ENCODE data around the gene HMX1. TPM values are rescaled to one million over a fixed set of nuclear protein-coding genes. Genes with fewer than 3 reads are reported as not detected.

Gene HMX1
- total and polyA plus RNA-seq, 2 donors (not counting 3 experiments of a cell fraction or from before 2014, with no cell fraction given): not detected

DNA sequence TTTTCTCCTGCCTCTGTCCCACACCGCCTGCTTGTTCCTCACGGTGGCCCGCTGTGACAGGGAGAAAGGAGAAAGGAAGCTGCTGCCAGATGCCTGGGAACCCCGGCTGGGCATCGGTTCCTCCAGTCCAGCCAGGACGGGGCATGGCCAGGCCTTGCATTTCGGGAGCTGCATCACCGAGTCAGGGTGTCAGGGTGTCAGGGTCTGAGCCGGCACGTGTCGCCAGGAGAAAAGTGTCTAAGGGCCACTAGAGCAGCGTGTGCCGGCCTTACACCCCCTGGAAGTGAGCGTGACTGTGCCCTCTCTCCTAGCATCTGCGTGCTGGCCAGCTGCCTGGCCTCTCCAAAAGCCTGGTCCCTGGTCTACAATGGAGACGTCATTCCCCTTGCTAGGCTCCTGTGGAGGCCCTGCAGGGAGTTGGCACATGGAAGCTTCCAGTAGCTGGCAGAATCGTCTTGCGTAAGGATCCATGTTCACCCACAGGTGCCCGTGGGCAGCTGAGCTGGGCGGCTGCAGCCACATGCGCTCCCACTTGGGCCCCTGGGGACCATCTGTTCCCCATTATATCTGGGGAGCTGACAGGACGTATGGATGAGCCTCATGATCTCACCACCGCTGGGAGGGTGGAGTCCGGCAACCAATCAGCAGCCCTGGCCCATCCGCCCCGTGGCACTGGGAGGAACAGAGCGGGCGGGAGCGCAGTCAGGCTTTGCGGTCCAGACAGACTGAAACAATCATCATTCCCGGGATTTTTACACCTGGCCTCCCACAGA lies 39.9 kb upstream of the HMX1 start:
- TF ChIP-seq MYC (IDR thresholded peaks at IDR 0.05; ENCODE audit: low read depth, low read length) (no peak), GATA2 (IDR thresholded peaks at IDR 0.05; ENCODE audit: insufficient read depth, insufficient read length, low read depth, low read length) (no peak), POLR2AphosphoS5 (IDR thresholded peaks at IDR 0.05; ENCODE audit: insufficient read depth, low read depth, low read length) (no peak), EZH2 (IDR thresholded peaks at IDR 0.05; ENCODE audit: borderline replicate concordance, low read depth, low read length, severe bottlenecking) (no peak), POLR2A (IDR thresholded peaks at IDR 0.05; ENCODE audit: low read depth, low read length) (no peak), MAX (IDR thresholded peaks at IDR 0.05; ENCODE audit: insufficient read depth, insufficient read length) (no peak), FOS (IDR thresholded peaks at IDR 0.05; ENCODE audit: borderline replicate concordance, insufficient read depth, low read length) (no peak), JUN (IDR thresholded peaks at IDR 0.05; ENCODE audit: borderline replicate concordance, insufficient read depth, insufficient read length, low read depth) (no peak)
- TF ChIP-seq, protein P1, sequence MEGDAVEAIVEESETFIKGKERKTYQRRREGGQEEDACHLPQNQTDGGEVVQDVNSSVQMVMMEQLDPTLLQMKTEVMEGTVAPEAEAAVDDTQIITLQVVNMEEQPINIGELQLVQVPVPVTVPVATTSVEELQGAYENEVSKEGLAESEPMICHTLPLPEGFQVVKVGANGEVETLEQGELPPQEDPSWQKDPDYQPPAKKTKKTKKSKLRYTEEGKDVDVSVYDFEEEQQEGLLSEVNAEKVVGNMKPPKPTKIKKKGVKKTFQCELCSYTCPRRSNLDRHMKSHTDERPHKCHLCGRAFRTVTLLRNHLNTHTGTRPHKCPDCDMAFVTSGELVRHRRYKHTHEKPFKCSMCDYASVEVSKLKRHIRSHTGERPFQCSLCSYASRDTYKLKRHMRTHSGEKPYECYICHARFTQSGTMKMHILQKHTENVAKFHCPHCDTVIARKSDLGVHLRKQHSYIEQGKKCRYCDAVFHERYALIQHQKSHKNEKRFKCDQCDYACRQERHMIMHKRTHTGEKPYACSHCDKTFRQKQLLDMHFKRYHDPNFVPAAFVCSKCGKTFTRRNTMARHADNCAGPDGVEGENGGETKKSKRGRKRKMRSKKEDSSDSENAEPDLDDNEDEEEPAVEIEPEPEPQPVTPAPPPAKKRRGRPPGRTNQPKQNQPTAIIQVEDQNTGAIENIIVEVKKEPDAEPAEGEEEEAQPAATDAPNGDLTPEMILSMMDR (IDR thresholded peaks at IDR 0.05; ENCODE audit: extremely low read depth in 1 of 2, insufficient read depth in 1 of 2, low read depth in 1 of 2, low read length in 2 of 2): no peak
- Histone ChIP-seq H2AFZ (ENCODE audit: low read depth, low read length) (no peak overlapping the region), H3K27me3 (ENCODE audit: control insufficient read depth in 2 of 2, insufficient read depth in 2 of 2, low read length in 2 of 2) (no peaks in the 10 kb centered on the region), H3K4me3 (replicated peaks in 1 of 3; ENCODE audit: insufficient read depth in 1 of 3, low read depth in 1 of 3, low read length in 3 of 3) (no peak overlapping the region), H4K20me1 (replicated peaks; ENCODE audit: control insufficient read depth, extremely low read depth, insufficient read depth, low read length) (no peaks in the 10 kb centered on the region), H3K9me1 (replicated peaks; ENCODE audit: control insufficient read depth, extremely low read depth, insufficient read depth, low read length) (no peaks in the 10 kb centered on the region), H3K4me2 (ENCODE audit: insufficient read depth, low read length) (no peak overlapping the region), H3K36me3 (ENCODE audit: control insufficient read depth in 2 of 2, extremely low read depth in 1 of 2, insufficient read depth in 2 of 2, low read length in 2 of 2) (no peaks in the 10 kb centered on the region), H3K9ac (replicated peaks; ENCODE audit: extremely low read depth, insufficient read depth, low read length) (no peak overlapping the region), H3K9me3 (replicated peaks; ENCODE audit: control insufficient read depth, insufficient read depth, low read length) (no peaks in the 10 kb centered on the region), H3K79me2 (ENCODE audit: control insufficient read depth, insufficient read depth, low read length) (no peaks in the 10 kb centered on the region), H3K27ac (ENCODE audit: insufficient read depth, low read depth, low read length) (no peak overlapping the region), H3K4me1 (ENCODE audit: control insufficient read depth, extremely low read depth, insufficient read depth, low read length) (no peaks in the 10 kb centered on the region)
- CTCF ChIA-PET: no interaction called here
- FAIRE-seq (no peak), DNase-seq (ENCODE audit: low read depth, low spot score) (no peak)
- POLR2A ChIA-PET: no interaction called here
- BruUV-seq (replicated peaks): no TSS peak
- intact Hi-C loops (cut with micrococcal nuclease) (no loop called here), dilution Hi-C loops (cut with MboI; ENCODE audit: extremely low pct_ligation_motif_present, low sequenced_read_pairs) (no loop called here)
